Mucosa of rectum (tissue), 2 donors: ENCODE data around the gene UPK3B.
"Not testable (repeated sequence)": the region's sequence is repeated elsewhere in the genome, so short reads cannot be mapped to it uniquely, and the experiment has no call there.

Source experiments
- H3K27ac ChIP-seq, 2 donors: one replicate each; pipeline ENCODE4 v1.7.0; 2013; ENCODE audit warnings: inconsistent platforms in 2 of 2, low read depth in 2 of 2, low read length in 2 of 2
- H3K27me3 ChIP-seq, 2 donors: one replicate each; pipeline ENCODE4 v1.7.0; 2013; ENCODE audit warnings: low read length in 2 of 2; ENCODE audit not compliant: control insufficient read depth in 2 of 2, insufficient read depth in 2 of 2
- H3K36me3 ChIP-seq, 2 donors: one replicate each; pipeline ENCODE4 v1.7.0; 2013; ENCODE audit warnings: low read length in 2 of 2; ENCODE audit not compliant: control insufficient read depth in 2 of 2, insufficient read depth in 2 of 2
- H3K4me1 ChIP-seq, 2 donors: one replicate each; pipeline ENCODE4 v1.7.0; 2013; ENCODE audit warnings: low read length in 2 of 2, mild to moderate bottlenecking in 1 of 2; ENCODE audit not compliant: control insufficient read depth in 2 of 2, insufficient read depth in 2 of 2
- H3K4me3 ChIP-seq, 2 donors: one replicate each; pipeline ENCODE4 v1.7.0; 2013; ENCODE audit warnings: low read length in 2 of 2
- H3K9ac ChIP-seq, 2 donors: one replicate each; pipeline ENCODE4 v1.7.0; 2013; ENCODE audit warnings: low read length in 2 of 2, low read depth in 1 of 2, mild to moderate bottlenecking in 1 of 2
- H3K9me3 ChIP-seq, 2 donors: one replicate each; pipeline ENCODE4 v1.7.0; 2013; ENCODE audit warnings: low read length in 2 of 2; ENCODE audit not compliant: control insufficient read depth in 2 of 2
- donor health status: healthy.
- donor health status: Normal muscosa, but diverticular disease.

Gene UPK3B

DNA sequence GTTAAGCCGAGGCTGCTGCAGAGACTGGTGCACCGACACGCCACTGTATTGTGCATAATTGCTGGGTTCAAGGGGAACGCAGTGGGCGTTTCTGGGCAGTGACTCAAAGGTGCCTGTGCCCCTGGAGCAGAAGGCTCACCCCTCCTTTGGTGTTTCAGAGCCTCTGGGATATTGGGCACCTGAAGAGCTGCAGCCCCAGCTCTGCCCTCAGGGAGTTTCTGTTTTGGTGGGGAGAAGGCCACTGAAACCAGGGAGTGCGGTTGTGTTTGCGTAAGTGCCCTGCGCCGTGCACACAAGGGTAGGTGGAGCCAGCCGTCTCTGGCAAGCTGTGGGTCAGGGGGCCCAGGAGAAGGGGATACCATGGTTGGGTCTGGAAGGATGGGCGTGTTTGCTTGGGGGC is 34.1 kb upstream of the UPK3B start:
- H3K4me1 ChIP-seq, H3K27ac ChIP-seq, H3K36me3 ChIP-seq, H3K9ac ChIP-seq, H3K4me3 ChIP-seq, H3K9me3 ChIP-seq, H3K27me3 ChIP-seq: not testable (repeated sequence)

DNA sequence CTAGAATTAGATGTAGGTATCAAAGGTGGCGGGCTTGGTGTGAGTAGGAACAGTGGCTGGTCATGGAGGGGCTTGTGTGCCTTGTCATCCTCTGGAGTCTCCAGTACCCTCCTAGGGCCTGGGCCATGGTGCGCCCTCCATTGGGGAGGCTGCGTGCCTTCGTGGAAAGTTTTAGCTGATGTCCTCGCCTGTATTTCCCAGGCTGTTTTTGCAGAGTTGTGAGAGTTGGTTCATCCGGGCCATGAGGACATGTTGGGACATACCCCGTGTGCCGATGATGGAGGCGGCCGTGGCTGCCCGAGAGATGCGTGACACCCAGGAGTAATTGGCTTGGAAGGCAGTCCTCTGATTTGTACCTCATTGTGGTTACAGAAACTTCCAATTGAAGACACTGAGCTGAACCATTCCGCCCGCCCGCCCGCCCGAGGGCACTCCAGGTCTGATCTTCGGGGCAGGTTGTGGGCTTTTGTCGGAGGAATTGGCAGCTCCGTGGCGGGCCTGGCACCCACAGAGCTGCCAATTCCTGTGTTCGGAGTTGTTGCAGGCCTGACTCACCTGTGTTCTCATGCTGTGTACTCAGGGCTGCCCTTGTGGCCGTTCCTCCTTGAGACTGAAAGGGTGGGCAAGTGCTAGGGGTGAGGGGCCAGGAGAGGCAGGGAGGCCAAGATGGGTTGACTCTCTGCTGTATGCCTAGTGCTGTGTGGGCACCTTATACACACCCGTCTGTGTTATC is 33.4 kb upstream of the UPK3B start:
- H3K4me3 ChIP-seq: not testable (repeated sequence)

DNA sequence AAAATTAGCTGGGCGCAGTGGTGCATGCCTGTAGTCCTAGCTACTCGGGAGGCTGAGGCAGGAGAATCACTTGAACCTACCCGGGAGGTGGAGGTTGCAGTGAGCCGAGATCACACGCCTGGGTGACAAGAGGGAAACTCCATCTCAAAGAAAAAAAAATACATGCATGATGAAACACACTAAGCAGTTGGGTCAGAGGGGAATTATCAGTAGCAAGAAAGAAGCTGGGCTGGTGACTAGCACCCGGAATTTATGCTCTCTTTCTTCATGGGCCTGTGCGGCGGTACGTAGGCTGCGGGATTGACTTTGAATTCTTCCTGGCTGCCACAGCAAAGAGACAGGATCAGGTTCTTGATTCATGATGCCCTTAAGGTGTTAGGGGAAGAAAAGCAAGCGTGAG is 30.7 kb upstream of the UPK3B start:
- H3K9me3 ChIP-seq, H3K27me3 ChIP-seq, H3K9ac ChIP-seq, H3K4me3 ChIP-seq, H3K4me1 ChIP-seq, H3K27ac ChIP-seq: not testable (repeated sequence)
- peaks cover 0 to 12% of the 10 kb centered on the region in 2 donors for H3K36me3 ChIP-seq

More for the DNA sequence above, 33.4 kb upstream of the UPK3B start:
- not testable (repeated sequence) for H3K27ac ChIP-seq, H3K4me1 ChIP-seq, H3K9ac ChIP-seq, H3K9me3 ChIP-seq, H3K36me3 ChIP-seq, H3K27me3 ChIP-seq

DNA sequence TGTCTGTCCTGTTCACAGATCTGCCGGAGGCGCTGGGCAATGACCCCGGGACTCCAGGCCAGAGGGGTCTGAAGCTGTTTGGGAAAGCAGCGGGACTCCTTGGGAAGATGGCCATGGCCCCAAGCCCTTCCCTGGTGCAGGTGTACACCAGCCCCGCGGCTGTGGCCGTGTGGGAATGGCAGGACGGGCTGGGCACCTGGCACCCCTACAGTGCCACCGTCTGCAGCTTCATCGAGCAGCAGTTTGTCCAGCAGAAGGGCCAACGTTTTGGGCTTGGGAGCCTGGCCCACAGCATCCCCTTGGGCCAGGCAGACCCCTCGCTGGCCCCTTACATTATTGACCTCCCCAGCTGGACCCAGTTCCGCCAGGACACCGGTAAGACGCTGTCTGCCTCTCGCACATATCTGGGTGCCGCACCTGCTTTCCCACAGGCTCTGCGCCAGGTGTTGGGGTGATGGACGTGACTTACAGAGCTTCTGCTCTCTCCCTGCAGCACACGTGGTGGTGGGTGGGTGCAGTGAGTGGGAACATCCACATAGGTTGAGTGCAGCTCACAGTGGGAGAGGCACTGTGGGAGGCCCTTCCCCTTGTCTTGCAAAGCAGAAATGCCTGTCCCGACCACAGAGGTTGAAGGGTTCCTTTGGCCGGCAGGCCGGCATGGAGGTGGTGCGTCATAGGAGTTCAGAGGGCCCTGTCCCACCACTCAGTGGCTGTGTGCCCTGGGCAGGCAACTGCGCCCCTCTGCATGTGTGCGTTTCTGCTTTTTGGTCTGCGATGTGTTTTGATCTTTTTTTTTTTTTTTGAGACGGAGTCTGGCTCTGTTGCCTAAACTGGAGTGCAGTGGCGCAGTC is 29.7 kb upstream of the UPK3B start:
- peaks cover 0 to 12% of the 10 kb centered on the region in 2 donors for H3K36me3 ChIP-seq
- H3K27me3 ChIP-seq, H3K9ac ChIP-seq, H3K4me1 ChIP-seq, H3K9me3 ChIP-seq, H3K4me3 ChIP-seq, H3K27ac ChIP-seq: not testable (repeated sequence)

GRCh38 chr7:76482660-76483059 is 27.7 kb upstream of the UPK3B start:
- H3K27me3 ChIP-seq, H3K4me3 ChIP-seq, H3K4me1 ChIP-seq, H3K9me3 ChIP-seq, H3K27ac ChIP-seq, H3K9ac ChIP-seq: not testable (repeated sequence)
- peaks cover 0 to 12% of the 10 kb centered on the region in 2 donors for H3K36me3 ChIP-seq

DNA sequence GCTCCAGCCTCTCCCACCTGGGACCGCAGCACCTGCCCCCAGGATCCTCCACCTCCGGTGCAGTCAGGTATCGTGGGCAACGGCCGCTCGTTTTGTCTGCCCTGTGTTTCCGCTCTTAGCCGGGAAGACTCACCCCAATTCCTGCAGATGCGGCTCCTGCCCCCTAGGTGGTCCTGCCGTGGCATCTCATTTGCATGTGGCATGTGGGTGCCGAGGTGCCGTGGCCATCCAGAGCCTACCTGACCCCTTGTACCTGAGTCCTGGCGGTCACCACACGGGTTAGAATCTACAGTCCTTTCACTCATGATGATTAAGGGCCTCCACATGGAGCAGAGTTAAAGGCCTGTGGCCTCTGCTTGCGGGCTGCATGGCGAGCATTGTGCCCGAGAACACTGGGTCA is 27.3 kb upstream of the UPK3B start:
- H3K9me3 ChIP-seq, H3K4me3 ChIP-seq, H3K4me1 ChIP-seq, H3K9ac ChIP-seq, H3K27ac ChIP-seq, H3K27me3 ChIP-seq: not testable (repeated sequence)
- peaks cover 0 to 12% of the 10 kb centered on the region in 2 donors for H3K36me3 ChIP-seq

- not testable (repeated sequence) for H3K4me1 ChIP-seq, H3K27me3 ChIP-seq, H3K4me3 ChIP-seq, H3K9me3 ChIP-seq, H3K9ac ChIP-seq, H3K27ac ChIP-seq
- H3K36me3 ChIP-seq: peaks cover 0 to 12% of the 10 kb centered on the region in 2 donors
These were observed 25.9 kb upstream of the UPK3B start for GRCh38 chr7:76484456-76484855.

DNA sequence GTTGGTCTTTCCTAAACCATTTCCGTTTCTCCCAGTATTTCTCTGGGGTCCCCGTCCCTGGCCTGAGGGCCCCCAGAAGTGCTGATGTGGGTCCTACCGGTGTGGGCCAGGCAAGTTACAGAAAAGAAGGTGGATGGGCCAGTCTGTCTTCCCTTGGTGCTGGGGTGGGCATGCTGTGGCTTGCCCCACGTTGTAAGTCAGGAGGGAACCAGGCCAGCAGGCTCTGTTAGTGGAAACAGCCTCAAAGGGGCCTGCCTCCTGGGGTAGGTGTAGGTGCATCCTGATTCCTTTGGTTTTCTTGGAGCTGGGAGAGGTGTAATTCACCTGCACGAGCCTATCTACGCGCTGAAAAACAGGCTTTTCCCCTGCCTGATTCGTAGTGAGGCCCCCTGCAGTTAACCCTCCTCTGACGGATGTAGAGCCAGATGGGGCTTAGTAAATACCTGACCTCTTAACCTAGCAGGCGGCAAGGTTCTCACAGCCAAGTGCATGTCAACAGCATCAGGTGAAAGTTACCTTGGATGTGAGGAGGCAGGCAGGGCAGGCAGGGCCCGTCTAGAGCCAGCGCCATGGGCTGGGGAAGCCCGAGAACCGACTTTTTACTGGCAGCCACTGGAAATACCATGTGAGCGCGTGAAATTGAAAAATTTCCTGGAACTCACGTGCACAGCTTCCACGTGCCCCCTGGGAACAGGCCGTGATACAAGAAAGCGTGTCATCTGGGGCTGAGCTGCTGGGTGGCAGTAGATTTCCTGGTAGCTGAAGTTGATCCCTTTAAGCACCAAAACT is 24.3 kb upstream of the UPK3B start:
- H3K4me3 ChIP-seq, H3K27me3 ChIP-seq, H3K36me3 ChIP-seq, H3K27ac ChIP-seq, H3K9me3 ChIP-seq, H3K9ac ChIP-seq, H3K4me1 ChIP-seq: not testable (repeated sequence)

GRCh38 chr7:76486618-76487017 is 23.7 kb upstream of the UPK3B start:
- not testable (repeated sequence) for H3K4me1 ChIP-seq, H3K4me3 ChIP-seq, H3K27me3 ChIP-seq, H3K27ac ChIP-seq, H3K9ac ChIP-seq, H3K9me3 ChIP-seq, H3K36me3 ChIP-seq

GRCh38 chr7:76487969-76488368 is 22.4 kb upstream of the UPK3B start:
- not testable (repeated sequence) for H3K9ac ChIP-seq, H3K36me3 ChIP-seq, H3K4me3 ChIP-seq, H3K9me3 ChIP-seq, H3K27me3 ChIP-seq, H3K4me1 ChIP-seq, H3K27ac ChIP-seq
